GM19238 (cell line): ENCODE data around the gene FSIP1.
A peak's percentile ranks its signal among the peaks of the same experiment; 100 is the strongest.
"Not testable (repeated sequence)": the region's sequence is repeated elsewhere in the genome, so short reads cannot be mapped to it uniquely, and the experiment has no call there.

ENCODE experiments used
- DNase-seq: peaks from one replicate; pipeline ENCODE4 v3.0.0; 2011; ENCODE audit warnings: low spot score; ENCODE audit not compliant: insufficient read length

FSIP1 gene

GRCh38 chr15:39782441-39783138, at the start of gene FSIP1:
TSS of gene FSIP1 (minus strand) at chr15:39782841. CDS start at chr15:39776524, 6,317 bp downstream.
- peak; percentile 92 for DNase-seq

- DNase-seq, result no peak
Measured at GRCh38 chr15:39830166-39830565, 47.5 kb upstream of the FSIP1 start.

- no peak for DNase-seq
Measured at GRCh38 chr15:39828374-39828931, 45.8 kb upstream of the FSIP1 start.

GRCh38 chr15:39826975-39827374, 44.3 kb upstream of the FSIP1 start:
- no peak for DNase-seq

- DNase-seq, result no peak
Measured at GRCh38 chr15:39823634-39824033, 41.0 kb upstream of the FSIP1 start.

GRCh38 chr15:39820050-39820602, 37.5 kb upstream of the FSIP1 start:
- no peak for DNase-seq

- DNase-seq, result no peak
Measured at GRCh38 chr15:39819533-39819932, 36.9 kb upstream of the FSIP1 start.

- DNase-seq, result no peak
Measured at GRCh38 chr15:39817892-39818291, 35.3 kb upstream of the FSIP1 start.

- no peak for DNase-seq
Measured at GRCh38 chr15:39814489-39814888, 31.8 kb upstream of the FSIP1 start.

- DNase-seq, result not testable (repeated sequence)
Measured at GRCh38 chr15:39812651-39813050, 30.0 kb upstream of the FSIP1 start.

- no peak for DNase-seq
Measured at GRCh38 chr15:39808909-39809308, 26.3 kb upstream of the FSIP1 start.

- DNase-seq, result no peak
Measured at GRCh38 chr15:39807791-39808190, 25.1 kb upstream of the FSIP1 start.

GRCh38 chr15:39804026-39804425, 21.4 kb upstream of the FSIP1 start:
- DNase-seq, result no peak

- DNase-seq, result no peak
Measured at GRCh38 chr15:39803016-39803415, 20.4 kb upstream of the FSIP1 start.

- DNase-seq, result no peak
Measured at GRCh38 chr15:39801641-39802309, 19.1 kb upstream of the FSIP1 start.

- no peak for DNase-seq
Measured at GRCh38 chr15:39799552-39800011, 16.9 kb upstream of the FSIP1 start.

- no peak for DNase-seq
Measured at GRCh38 chr15:39798382-39798781, 15.7 kb upstream of the FSIP1 start.

- no peak for DNase-seq
Measured at GRCh38 chr15:39797407-39797806, 14.8 kb upstream of the FSIP1 start.

- DNase-seq, result no peak
Measured at GRCh38 chr15:39796601-39797000, 14.0 kb upstream of the FSIP1 start.

GRCh38 chr15:39795486-39795885, 12.8 kb upstream of the FSIP1 start:
- DNase-seq, result no peak

- no peak for DNase-seq
Measured at GRCh38 chr15:39794954-39795353, 12.3 kb upstream of the FSIP1 start.

GRCh38 chr15:39793923-39794322, 11.3 kb upstream of the FSIP1 start:
- no peak for DNase-seq
